GM19324 (cell line): ENCODE data around the gene HNRNPC.
"Not testable (repeated sequence)": the region's sequence is repeated elsewhere in the genome, so short reads cannot be mapped to it uniquely, and the experiment has no call there.

Experiments
- ATAC-seq: cut with Tn5 transposase; IDR thresholded peaks from one replicate; pipeline ENCODE4 v1.9.1; 2021; ENCODE audit warnings: mild to moderate bottlenecking, moderate library complexity; ENCODE audit not compliant: unreplicated experiment, low FRiP score

The HNRNPC gene

DNA sequence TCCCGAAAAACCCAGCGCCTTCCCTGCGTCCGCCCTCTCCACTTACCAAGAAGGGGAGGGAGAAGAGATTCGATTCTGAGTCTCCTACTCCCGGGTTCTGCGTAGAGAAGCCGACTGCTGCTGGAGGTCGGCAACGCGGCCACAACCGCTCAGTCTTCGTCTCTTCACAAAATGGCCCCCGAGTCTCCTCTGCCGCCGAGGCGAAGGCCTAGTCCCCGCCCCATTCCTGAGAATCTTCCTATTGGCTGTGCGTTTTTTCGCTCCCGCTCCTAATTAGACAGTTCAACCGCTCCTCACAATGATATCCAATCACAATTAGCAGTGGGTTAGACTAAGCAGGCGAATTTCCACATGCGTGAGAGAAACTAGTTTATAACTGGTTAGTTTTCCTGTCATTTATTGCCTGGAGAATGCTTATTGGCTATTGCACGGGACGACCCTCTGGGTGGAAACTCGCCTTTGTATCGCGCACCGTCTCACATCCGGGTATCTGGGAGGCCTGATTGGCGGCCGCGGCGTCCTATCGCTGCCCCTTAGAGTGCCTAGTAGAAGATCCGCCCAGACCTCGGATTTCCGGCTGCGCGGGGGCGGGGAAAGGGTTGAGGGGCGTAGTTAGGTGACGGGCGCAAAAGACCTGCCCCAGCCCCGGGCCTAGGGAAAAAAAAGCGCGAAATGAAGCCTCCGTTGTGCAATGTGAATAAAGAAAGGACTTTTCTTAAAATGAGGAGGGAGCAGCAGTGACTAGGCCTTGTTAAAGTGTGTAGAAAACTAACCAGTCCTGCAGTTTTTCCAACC, at the start of gene HNRNPC:
TSS of gene HNRNPC (minus strand) at position 191 of the 795 bp plus-strand sequence. CDS start 35,249 bp downstream, outside the sequence.
- ATAC-seq, result peak; percentile 97

DNA sequence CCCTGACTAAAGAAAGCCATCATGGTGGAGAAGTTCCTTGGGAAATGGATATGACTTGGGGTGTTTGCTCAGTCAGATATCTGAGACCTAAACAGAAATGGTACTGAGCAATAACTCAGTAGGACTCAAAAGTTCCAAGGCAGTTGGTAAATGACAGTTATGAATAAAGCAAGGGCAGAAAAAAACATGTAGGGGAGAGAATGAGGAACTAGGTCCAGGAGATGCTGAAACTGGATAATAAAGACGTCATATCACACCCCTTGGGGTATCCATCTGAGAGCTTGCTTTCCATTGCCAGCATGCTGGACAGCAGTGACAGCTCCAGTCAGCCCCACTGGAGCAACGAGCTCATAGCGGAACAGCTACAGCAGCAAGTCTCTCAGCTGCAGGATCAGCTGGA, 48.2 kb upstream of the HNRNPC start:
- no peak for ATAC-seq

DNA sequence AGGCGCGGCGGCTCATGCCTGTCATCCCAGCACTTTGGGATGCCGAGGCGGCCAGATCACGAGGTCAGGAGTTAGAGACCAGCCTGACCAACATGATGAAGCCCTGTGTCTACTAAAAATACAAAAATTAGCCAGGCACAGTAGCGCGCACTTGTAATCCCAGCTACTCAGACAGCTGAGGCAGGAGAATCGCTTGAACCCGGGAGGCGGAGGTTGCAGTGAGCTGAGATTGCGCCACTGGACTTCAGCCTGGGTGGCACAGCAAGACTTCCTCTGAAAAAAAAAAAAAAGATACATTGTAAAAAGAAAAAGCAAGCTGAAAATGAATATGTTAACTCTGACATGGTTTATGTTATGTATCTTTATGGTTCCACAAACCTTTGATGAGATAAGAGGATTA, 44.3 kb upstream of the HNRNPC start:
- no peak for ATAC-seq

DNA sequence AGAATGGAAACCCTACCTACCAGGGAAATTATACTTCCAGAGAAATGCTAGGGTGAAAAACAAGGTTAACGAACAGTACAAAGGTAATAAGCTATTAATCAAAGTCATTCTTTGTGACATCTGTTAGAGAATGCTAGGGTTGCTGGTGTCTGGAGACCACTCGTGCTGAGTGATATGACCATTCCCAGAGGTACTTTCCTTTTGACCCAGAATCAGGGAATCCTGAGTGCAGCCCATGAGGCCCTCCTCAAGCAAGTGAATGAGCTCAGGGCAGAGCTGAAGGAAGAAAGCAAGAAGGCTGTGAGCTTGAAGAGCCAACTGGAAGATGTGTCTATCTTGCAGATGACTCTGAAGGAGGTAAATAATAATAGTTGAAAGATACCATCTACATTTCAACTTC, 42.4 kb upstream of the HNRNPC start:
- no peak for ATAC-seq

DNA sequence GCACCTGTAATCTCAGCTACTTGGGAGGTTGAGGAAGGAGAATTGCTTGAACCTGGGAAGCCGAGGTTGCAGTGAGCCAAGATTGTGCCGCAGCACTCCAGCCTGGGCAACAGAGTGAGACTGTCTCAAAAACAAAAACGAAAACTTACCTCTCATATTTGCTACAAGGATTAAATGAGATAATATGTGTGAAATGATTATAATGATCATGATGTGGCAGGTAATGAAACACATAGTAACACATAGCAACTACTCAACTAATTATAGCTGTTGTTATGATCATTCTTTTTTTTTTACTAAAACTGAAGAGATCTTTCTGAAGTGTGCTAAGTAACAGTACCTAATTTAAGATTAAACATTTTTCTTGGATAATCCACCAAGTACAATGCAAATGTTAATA, 40.7 kb upstream of the HNRNPC start:
- no peak for ATAC-seq

DNA sequence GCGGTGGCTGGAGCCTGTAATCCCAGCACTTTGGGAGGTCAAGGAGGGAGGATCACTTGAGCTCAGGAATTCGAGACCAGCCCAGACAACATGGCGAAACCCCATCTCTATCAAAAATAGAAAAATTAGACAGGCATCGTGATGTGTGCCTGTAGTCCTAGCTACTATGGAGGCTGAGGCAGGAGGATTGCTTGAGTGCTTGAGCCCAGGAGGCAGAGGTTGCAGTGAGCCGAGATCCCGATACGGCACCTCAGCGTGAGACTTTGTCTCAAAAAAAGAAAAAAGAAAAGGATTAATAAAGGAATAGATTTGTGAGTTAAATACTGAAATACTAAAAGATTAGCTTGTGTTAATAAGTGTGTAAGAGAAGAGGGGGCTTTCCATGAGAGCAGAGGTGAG, 40.0 kb upstream of the HNRNPC start:
- no peak for ATAC-seq

DNA sequence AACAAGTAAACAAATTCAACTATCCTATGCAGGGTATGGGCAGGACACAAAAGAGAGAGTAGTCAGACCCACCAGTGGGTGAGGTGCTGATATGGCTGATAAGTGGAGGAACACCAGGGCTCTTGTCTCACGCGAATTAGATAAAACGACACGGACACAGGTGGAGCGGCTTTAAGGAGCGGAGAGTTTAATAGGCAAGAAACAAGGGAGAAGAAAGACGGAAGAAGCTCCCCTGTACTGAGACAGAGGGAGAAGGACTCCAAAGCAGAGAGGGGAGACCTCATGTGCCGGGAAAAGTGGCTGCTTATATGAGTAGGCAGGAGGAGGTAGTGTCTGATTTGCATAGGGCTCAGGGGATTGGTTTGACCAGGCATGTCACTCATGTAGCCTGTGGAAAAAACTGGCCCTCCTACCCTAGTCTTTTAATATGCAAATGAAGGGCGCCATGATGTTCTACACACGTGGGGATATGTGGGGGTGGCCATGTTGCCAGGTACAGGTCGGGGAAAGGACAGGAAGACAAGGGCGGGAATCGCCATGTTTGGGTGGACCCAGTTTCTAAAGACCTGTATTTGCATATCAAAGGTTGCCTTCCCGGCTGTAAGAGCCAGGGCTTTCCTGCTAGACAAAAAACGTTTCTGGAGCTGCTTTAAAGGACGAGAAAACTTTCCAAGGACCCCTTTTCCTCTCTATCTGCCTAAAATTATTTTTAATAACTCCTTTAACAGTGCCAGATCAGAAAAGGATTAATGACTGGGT, 39.4 kb upstream of the HNRNPC start:
- ATAC-seq, result peak; percentile 84

DNA sequence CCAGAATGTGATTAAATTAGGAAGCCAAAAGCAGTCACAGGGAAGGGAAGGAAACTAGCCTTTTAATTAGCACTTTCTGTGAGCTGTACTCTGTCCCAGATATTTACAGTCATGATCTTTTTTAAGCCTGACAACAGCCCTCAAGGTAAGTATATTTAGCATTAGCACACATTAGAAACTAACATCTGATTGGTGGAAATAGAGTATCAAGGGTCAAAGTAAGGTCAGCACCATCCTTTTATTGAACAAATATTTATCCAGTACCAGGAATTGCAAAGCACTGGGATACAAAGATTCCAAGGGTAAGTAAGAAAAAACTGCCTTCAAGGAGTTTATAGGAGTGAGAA, 38.9 kb upstream of the HNRNPC start:
- ATAC-seq, result peak; percentile 17

DNA sequence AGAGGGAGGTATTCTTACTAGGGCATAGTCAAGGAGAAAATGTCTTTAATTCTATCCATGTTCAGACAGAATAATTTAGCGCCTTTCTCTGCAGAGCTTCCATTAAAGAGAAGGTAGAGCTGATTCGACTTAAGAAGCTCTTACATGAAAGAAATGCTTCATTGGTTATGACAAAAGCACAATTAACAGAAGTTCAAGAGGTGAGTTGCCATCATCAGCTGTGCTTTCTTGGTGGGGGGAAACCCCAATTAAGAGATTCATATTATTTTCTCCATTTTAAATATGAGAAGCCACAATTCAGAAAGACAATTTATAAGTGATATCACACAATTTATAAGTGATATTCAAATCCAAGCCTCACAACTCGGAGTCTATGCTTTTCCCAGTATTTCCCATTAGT, 38.4 kb upstream of the HNRNPC start:
- ATAC-seq, result no peak

DNA sequence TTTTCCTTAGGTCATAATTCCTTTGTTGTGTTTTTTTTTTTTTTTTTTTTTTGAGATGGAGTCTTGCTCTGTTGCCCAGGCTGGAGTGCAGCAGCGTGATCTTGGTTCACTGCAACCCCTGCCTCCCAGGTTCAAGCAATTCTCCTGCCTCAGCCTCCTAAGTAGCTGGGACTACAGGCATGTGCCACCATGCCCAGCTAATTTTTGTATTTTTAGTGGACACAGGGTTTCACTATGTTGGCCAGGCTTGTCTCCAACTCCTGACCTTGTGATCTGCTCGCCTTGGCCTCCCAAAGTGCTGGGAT, 33.5 kb upstream of the HNRNPC start:
- not testable (repeated sequence) for ATAC-seq

DNA sequence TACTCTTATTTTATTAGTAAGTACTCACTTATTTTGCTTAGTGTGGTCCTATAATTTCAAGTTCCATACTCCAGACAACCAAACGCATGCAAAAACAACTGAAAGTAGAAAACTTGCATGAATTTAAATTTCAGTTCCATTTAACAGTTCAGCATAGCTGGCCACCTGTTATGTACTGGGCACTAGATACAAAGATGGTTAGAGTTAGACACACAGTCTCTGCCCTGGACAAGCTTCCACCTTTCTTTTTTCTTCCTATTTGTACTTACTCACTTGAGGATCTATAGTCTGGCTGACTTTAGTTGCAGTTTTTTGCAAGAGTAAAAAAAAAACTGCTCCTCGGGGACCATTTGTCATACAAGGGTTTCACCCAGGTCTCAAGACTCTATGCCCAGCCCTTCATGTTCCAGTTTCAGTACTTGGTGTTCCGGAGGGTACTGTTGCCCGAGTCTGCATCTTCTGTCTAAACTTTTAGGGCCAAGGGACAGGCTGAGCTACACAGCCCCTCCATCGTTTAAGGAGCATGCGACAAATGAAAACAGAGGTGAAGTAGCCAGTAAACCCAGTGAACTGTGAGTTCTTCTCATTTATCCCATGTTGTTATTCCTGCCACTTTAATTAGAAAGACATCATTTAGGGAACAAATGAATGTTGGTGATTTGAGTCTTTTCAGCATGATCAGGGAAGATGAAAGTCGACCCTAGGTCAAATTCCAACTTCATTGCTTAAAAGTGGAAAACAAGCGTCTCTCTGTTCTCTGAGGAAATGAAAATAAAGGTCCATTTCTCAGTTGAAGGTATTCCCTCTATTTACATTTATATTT, 33.0 kb upstream of the HNRNPC start:
- no peak for ATAC-seq

DNA sequence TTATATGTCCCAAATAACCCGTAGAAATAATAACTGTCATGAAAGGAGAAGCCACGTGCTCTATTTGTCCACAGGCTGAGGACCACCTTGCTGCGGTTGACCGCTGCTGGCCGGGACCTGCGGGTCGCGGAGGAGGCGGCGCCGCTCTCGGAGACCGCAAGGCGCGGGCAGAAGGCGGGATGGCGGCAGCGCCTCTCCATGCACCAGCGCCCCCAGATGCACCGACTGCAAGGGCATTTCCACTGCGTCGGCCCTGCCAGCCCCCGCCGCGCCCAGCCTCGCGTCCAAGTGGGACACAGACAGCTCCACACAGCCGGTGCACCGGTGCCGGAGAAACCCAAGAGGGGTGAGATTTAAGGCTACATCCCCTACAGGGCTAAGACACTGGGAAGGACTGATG, 31.6 kb upstream of the HNRNPC start:
- no peak for ATAC-seq

DNA sequence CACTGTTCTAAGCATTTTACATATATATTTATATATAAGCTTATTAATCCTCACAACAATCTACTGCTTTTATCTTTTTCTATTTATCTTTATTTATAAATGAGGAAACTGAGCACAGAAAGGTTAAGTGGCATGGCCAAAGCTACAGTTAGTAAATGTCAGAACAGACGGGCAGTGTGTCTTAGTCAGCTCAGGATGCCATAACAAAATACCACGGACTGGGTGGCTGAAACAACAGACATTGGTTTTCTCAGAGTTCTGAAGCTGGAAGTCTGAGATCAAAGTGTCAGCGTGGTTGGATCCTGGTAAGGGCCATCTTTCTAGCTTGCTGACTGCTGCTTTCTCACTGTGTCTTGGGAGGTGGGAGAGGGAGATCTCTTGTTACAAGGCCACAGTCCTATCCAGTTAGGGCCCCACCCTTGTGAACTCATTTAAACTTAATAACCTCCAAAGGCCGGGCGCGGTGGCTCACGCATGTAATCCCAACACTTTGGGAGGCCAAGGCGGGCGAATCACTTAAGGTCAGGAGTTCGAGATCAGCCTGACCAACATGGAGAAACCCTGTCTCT, 30.4 kb upstream of the HNRNPC start:
- no peak for ATAC-seq

DNA sequence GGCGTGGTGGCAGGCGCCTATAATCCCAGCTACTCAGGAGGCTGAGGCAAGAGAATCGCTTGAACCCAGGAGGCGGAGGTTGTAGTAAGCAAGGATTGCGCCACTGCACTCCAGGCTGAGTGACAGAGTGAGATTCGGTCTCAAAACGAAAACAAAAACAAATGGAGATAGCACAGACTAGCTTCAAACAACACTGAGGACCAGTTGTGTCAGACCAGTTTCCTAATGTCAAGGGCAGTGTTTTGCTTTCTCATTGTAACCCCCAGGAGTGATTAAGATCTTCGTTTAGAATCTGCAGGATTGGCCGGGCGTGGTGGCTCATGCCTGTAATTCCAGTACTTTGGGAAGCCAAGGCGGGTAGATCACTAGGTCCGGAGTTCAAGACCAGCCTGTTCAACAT, 29.1 kb upstream of the HNRNPC start:
- no peak for ATAC-seq

DNA sequence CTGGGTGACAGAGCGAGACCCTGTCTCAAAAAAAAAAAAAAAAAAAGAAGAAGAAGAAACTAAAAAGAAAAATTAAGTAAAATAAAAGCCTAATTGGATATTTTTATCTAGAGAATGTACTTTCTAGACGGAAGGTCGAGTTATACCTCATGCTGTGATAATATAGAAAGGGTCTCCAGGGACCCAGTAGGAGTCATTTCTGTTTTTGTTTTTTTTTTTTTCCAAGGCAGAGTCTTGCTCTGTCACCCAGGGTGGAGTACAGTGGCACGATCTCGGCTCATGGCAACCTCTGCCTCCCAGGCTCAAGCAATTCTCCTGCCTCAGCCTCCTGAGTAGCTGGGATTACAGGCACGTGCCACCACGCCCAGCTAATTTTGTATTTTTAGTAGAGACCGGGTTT, 24.8 kb upstream of the HNRNPC start:
- ATAC-seq, result not testable (repeated sequence)

DNA sequence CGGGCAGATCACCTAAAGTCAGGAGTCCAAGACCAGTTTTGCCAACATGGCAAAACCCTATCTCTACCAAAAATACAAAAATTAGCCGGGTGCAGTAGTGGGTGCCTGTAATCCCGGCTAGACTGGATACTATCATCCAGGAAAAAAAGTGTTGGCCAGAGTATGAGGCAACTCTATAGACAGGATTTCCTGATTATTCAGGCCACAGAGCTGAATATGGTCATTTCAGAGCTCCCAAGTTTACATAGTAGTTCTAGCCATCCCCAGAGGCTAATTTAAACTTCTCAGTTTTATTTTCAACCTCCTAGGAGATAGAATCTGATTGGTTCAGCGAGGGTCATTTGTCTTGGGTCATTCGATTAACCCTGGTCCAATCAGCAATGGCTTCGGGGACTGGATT, 17.9 kb upstream of the HNRNPC start:
- ATAC-seq, result no peak

DNA sequence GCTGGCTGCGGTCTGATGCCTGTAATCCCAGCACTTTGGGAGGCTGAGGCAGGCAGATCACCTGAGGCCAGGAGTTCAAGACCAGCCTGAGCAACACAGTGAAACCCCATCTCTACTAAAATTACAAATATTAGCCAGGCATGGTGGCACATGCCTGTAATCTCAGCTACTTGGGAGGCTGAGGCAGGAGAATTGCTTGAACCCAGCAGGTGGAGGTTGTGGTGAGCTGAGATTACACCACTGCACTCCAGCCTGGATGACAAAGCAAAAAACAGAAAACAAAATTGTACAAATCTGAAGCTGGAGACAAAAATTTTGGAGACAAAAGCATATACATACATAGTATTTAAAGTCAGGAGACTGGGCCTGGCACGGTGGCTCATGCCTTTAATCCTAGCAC, 17.3 kb upstream of the HNRNPC start:
- ATAC-seq, result not testable (repeated sequence)

DNA sequence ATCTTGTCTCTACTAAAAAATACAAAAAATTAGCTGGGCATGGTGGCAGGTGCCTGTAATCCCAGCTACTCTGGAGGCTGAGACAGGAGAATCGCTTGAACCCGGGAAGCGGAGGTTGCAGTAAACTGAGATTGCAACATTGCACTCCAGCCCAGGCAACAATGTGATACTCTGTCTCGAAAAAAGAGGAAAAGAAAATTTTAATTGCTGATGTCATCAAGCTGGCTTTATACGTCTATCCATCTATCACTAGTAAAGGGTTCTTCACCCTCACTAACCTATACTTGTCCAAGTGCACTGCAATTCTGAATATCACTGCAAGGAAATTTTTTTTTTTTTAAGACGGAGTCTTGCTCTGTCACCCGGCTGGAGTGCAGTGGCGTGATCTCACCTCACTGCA, 12.7 kb upstream of the HNRNPC start:
- ATAC-seq, result not testable (repeated sequence)

DNA sequence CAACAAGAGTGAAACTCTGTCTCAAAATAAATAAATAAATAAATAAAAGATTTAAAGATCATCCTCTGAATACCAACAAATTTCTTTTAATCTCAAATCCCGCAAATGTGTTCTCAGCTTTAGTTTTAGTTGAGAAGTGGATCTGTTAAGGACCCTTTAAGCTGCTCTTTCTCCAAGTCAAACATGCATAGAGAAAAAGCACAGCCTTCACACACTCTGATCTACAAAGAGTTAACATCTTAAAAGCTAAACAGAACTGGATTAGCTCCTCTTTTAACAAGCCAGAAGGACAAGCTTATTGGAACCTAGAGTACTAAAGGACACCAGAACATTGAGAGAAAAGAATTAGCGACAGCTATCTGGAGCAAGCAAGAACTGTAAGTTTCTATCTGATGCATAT, 10.5 kb upstream of the HNRNPC start, which contains the start of gene RPGRIP1:
TSS of gene RPGRIP1 (plus strand) at position 301 of the 400 bp plus-strand sequence. CDS start 7,894 bp downstream, outside the sequence.
- no peak for ATAC-seq

DNA sequence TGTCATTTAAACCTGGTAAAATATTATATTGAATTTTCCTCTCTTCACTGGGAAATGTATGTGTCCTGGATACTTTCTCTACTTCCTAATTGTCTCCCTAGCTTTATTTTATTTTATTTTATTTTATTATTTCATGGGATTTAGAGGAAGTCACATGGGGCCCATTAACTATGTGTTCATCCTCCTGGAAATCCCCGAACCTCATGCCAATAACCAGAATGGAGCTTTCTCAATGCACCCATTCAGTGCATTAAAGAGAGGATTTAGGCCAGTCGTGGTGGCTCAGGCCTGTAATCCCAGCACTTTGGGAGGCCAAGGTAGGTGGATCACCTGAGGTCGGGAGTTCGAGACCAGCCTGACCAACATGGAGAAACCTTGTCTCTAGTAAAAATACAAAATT, 9.4 kb upstream of the HNRNPC start:
- no peak for ATAC-seq
